HG02763 (cell line): ENCODE measurements around the gene ZFP3.
"Not testable (repeated sequence)": the region's sequence is repeated elsewhere in the genome, so short reads cannot be mapped to it uniquely, and the experiment has no call there.

Experiments
- ATAC-seq: cut with Tn5 transposase; IDR thresholded peaks from one replicate; pipeline ENCODE4 v1.9.1; 2021; ENCODE audit warnings: mild to moderate bottlenecking, moderate library complexity; ENCODE audit not compliant: unreplicated experiment

Gene ZFP3

GRCh38 chr17:5137511-5138197, 59.4 kb downstream of the ZFP3 start:
- not testable (repeated sequence) for ATAC-seq

- not testable (repeated sequence) for ATAC-seq
Observed at GRCh38 chr17:5138198-5138544, 59.9 kb downstream of the ZFP3 start.

GRCh38 chr17:5138616-5139457, 60.6 kb downstream of the ZFP3 start:
- no peak for ATAC-seq

DNA sequence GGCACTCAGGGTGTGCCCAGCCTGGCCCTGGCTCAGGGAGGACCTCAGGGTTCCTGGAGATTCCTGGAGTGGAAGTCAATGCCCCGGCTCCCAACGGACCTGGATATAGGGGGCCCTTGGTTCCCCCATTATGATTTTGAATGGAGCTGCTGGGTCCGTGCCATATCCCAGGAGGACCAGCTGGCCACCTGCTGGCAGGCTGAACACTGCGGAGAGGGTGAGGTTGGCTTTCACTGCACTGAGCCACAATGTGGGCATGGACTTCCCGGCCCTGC, 61.1 kb downstream of the ZFP3 start:
- ATAC-seq = no peak

DNA sequence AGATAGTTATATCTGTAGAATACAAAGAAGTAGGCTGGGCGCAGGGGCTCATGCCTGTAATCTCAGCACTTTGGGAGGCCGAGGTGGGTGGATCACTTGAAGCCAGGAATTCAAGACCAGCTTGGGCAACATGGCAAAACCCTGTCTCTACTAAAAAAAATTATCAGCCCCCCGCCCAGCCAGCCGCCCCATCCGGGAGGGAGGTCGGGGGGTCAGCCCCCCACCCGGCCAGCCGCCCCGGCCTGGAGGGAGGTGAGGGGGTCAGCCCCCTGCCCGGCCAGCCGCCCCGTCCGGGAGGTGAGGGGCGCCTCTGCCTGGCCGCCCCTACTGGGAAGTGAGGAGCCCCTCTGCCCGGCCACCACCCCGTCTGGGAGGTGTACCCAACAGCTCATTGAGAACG, 64.6 kb downstream of the ZFP3 start:
- not testable (repeated sequence) for ATAC-seq
